Measurements from ENCODE around the gene RNF2. TPM values are rescaled to one million over a fixed set of nuclear protein-coding genes. Genes with fewer than 3 reads are reported as not detected.

RNF2 gene
- polyA plus RNA-seq, 1 of the 3 experiments (the other 2 are of a cell fraction): 20.1 TPM

DNA sequence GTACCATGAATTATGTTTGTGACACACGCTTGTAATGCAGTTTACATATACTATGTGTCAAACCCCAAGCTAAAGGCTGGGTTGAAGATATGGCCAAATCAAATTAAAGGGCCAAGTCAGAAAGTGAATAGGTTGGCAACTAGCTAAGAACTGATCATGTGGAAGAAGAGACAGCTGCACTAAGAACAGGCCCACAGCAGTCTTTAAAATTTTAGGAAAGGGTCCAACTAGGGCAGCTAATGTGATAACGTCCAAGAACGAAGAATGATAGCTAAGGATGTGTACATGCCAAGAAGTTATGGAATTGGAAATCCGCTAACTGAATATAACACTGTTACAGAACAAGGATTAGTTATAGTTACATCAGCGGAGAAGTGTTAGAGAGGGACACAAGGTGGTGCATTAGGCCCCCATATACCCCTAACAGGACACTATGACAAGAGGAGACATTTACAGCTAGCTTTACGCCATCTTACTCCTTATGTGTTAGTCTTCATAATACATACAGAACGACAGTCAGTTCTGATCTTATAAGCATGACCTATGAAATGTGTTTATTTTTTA, 6.5 kb upstream of the RNF2 start:
- Histone ChIP-seq H3K9me3 (no peaks in the 10 kb centered on the region), H3K9ac (no peak overlapping the region), H3K27ac (ENCODE audit: low read depth in 2 of 2, low read length in 1 of 2) (no peak overlapping the region), H3K27me3 (ENCODE audit: insufficient read depth) (no peaks in the 10 kb centered on the region), H3K79me2 (ENCODE audit: insufficient read depth) (no peaks in the 10 kb centered on the region), H2AFZ (ENCODE audit: low read depth) (no peak overlapping the region), H3K4me1 (ENCODE audit: control insufficient read depth in 1 of 2, insufficient read depth in 2 of 2, low read depth in 1 of 2, low read length in 1 of 2) (no peaks in the 10 kb centered on the region), H4K20me1 (ENCODE audit: insufficient read depth) (no peaks in the 10 kb centered on the region), H3K4me3 (ENCODE audit: low read depth in 2 of 2, low read length in 1 of 2) (no peak overlapping the region), H3K36me3 (replicated peaks in 1 of 2; ENCODE audit: control insufficient read depth in 1 of 2, insufficient read depth in 2 of 2, low read length in 1 of 2) (no peaks in the 10 kb centered on the region), H3K4me2 (no peak overlapping the region), H3K9me2 (no peaks in the 10 kb centered on the region), H3F3A (replicated peaks; ENCODE audit: insufficient read depth) (peaks cover 5% of the 10 kb centered on the region)
- TF ChIP-seq PBX3 (IDR thresholded peaks at IDR 0.05) (no peak), POLR2AphosphoS5 (IDR thresholded peaks at IDR 0.05; ENCODE audit: low read depth, low read length) (no peak), CTCF (IDR thresholded peaks at IDR 0.05) (no peak), FOXM1 (IDR thresholded peaks at IDR 0.05; ENCODE audit: low read depth) (no peak), SIN3A (IDR thresholded peaks at IDR 0.05; ENCODE audit: borderline replicate concordance, low read depth, low read length) (no peak)
- TF ChIP-seq, protein P1, sequence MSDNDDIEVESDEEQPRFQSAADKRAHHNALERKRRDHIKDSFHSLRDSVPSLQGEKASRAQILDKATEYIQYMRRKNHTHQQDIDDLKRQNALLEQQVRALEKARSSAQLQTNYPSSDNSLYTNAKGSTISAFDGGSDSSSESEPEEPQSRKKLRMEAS (IDR thresholded peaks at IDR 0.05; ENCODE audit: low read depth): no peak
- TF ChIP-seq, protein P2, sequence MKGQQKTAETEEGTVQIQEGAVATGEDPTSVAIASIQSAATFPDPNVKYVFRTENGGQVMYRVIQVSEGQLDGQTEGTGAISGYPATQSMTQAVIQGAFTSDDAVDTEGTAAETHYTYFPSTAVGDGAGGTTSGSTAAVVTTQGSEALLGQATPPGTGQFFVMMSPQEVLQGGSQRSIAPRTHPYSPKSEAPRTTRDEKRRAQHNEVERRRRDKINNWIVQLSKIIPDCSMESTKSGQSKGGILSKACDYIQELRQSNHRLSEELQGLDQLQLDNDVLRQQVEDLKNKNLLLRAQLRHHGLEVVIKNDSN (IDR thresholded peaks at IDR 0.05; ENCODE audit: borderline replicate concordance, low read depth): no peak
- WGBS (ENCODE audit: low lambda C conversion rate): 88% methylated on average over 7 of the region's 7 CpGs
- POLR2A ChIA-PET: no interaction called here
- CTCF ChIA-PET: interaction anchor here (0.9 kb wide), 1 partner anchor 19 kb away, joined by 3 read pairs; no protein-coding TSS in a partner anchor
- no peak for DNase-seq

- Histone ChIP-seq H3K79me2 (ENCODE audit: insufficient read depth) (no peaks in the 10 kb centered on the region), H2AFZ (ENCODE audit: low read depth) (no peak overlapping the region), H3K4me1 (ENCODE audit: control insufficient read depth in 1 of 2, insufficient read depth in 2 of 2, low read depth in 1 of 2, low read length in 1 of 2) (0 out of 4 replicates have a peak, but pooled peaks cover 0 to under 1% of the 10 kb centered on the region in 2 experiments), H3K36me3 (replicated peaks in 1 of 2; ENCODE audit: control insufficient read depth in 1 of 2, insufficient read depth in 2 of 2, low read length in 1 of 2) (no peaks in the 10 kb centered on the region), H3K9ac (no peak overlapping the region), H3K4me3 (ENCODE audit: low read depth in 2 of 2, low read length in 1 of 2) (no peak overlapping the region), H3K27ac (ENCODE audit: low read depth in 2 of 2, low read length in 1 of 2) (no peak overlapping the region), H3K9me3 (no peaks in the 10 kb centered on the region), H3K27me3 (ENCODE audit: insufficient read depth) (no peaks in the 10 kb centered on the region), H3K9me2 (no peaks in the 10 kb centered on the region), H3K4me2 (no peak overlapping the region), H3F3A (replicated peaks; ENCODE audit: insufficient read depth) (peaks cover 14% of the 10 kb centered on the region), H4K20me1 (ENCODE audit: insufficient read depth) (no peaks in the 10 kb centered on the region)
- ChIA-PET CTCF (interaction anchor here (0.9 to 1.5 kb wide), 3 partner anchors 20 to 130 kb away, joined by 3 to 5 read pairs (median 4); no protein-coding TSS in a partner anchor), POLR2A (no interaction called here)
- DNase-seq: no peak
- TF ChIP-seq, protein P3, sequence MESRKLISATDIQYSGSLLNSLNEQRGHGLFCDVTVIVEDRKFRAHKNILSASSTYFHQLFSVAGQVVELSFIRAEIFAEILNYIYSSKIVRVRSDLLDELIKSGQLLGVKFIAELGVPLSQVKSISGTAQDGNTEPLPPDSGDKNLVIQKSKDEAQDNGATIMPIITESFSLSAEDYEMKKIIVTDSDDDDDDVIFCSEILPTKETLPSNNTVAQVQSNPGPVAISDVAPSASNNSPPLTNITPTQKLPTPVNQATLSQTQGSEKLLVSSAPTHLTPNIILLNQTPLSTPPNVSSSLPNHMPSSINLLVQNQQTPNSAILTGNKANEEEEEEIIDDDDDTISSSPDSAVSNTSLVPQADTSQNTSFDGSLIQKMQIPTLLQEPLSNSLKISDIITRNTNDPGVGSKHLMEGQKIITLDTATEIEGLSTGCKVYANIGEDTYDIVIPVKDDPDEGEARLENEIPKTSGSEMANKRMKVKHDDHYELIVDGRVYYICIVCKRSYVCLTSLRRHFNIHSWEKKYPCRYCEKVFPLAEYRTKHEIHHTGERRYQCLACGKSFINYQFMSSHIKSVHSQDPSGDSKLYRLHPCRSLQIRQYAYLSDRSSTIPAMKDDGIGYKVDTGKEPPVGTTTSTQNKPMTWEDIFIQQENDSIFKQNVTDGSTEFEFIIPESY (IDR thresholded peaks at IDR 0.05; ENCODE audit: borderline replicate concordance, low read depth): no peak
- TF ChIP-seq JUND (IDR thresholded peaks at IDR 0.05): no peak
- TF ChIP-seq, protein P1 (IDR thresholded peaks at IDR 0.05; ENCODE audit: low read depth): no peak
- no peak for TF ChIP-seq TCF12 (IDR thresholded peaks at IDR 0.05)
- TF ChIP-seq MXI1 (IDR thresholded peaks at IDR 0.05; ENCODE audit: low read depth, low read length): no peak
- TF ChIP-seq TAF1 (IDR thresholded peaks at IDR 0.05; ENCODE audit: borderline replicate concordance, low read depth, low read length): no peak
- WGBS (ENCODE audit: low lambda C conversion rate): 87% methylated on average over 4 of the region's 4 CpGs
Observed at GRCh38 chr1:185039726-185040407, 5.5 kb upstream of the RNF2 start.
